GM18951 (cell line): Measurements from ENCODE around the gene PSMB11.

ENCODE experiments used
- POLR2A ChIP-seq: IDR thresholded peaks from 4 replicates; pipeline ENCODE4 v1.6.1; 2011; ENCODE audit warnings: mild to moderate bottlenecking; ENCODE audit not compliant: insufficient read length, insufficient read depth; ENCODE audit errors: extremely low read depth
- in situ Hi-C: fragments of 300-500 bp; cut with MboI; formaldehyde crosslinking; loops from one replicate; pipeline ENCODE4 v1.12.0; 2022; ENCODE audit warnings: low sequenced_read_pairs, mixed read lengths, inconsistent platforms; ENCODE audit not compliant: unreplicated experiment

The PSMB11 gene

GRCh38 chr14:23067847-23068788 lies 26.1 kb downstream of the PSMB11 start:
- in situ Hi-C loops = loop anchor here (25.0 kb wide), 1 partner anchor 506 kb away; no protein-coding TSS in a partner anchor
- no peak for TF ChIP-seq POLR2A

- no peak for TF ChIP-seq POLR2A
- in situ Hi-C loops = loop anchor here (25.0 kb wide), 1 partner anchor 507 kb away; no protein-coding TSS in a partner anchor
Observed at GRCh38 chr14:23068789-23069412, 26.9 kb downstream of the PSMB11 start.

- in situ Hi-C loops = loop anchor here (25.0 kb wide), 1 partner anchor 507 kb away; no protein-coding TSS in a partner anchor
Observed at GRCh38 chr14:23069413-23069806, 27.4 kb downstream of the PSMB11 start.

GRCh38 chr14:23070262-23071129 lies 28.5 kb downstream of the PSMB11 start:
- in situ Hi-C loops = loop anchor here (25.0 kb wide), 1 partner anchor 508 kb away; no protein-coding TSS in a partner anchor

More at GRCh38 chr14:23069413-23069806, 27.4 kb downstream of the PSMB11 start:
- no peak for TF ChIP-seq POLR2A

GRCh38 chr14:23071244-23071920 lies 29.4 kb downstream of the PSMB11 start:
- peak; percentile 83 for TF ChIP-seq POLR2A
- in situ Hi-C loops = loop anchor here (25.0 kb wide), 1 partner anchor 509 kb away; no protein-coding TSS in a partner anchor

More at GRCh38 chr14:23070262-23071129, 28.5 kb downstream of the PSMB11 start:
- no peak for TF ChIP-seq POLR2A

GRCh38 chr14:23071921-23072539 lies 30.0 kb downstream of the PSMB11 start:
- TF ChIP-seq POLR2A = no peak
- in situ Hi-C loops = loop anchor here (25.0 kb wide), 1 partner anchor 510 kb away; no protein-coding TSS in a partner anchor

GRCh38 chr14:23074906-23075305 lies 32.9 kb downstream of the PSMB11 start:
- in situ Hi-C loops = loop anchor here (25.0 kb wide), 1 partner anchor 513 kb away; no protein-coding TSS in a partner anchor
- TF ChIP-seq POLR2A = no peak

GRCh38 chr14:23076785-23077408 lies 34.9 kb downstream of the PSMB11 start:
- in situ Hi-C loops = no loop called here
- no peak for TF ChIP-seq POLR2A

- in situ Hi-C loops = no loop called here
- TF ChIP-seq POLR2A = no peak
Observed at GRCh38 chr14:23077962-23078361, 36.0 kb downstream of the PSMB11 start.

GRCh38 chr14:23078692-23079116 lies 36.7 kb downstream of the PSMB11 start:
- in situ Hi-C loops = no loop called here
- no peak for TF ChIP-seq POLR2A

GRCh38 chr14:23079716-23080115 lies 37.7 kb downstream of the PSMB11 start:
- TF ChIP-seq POLR2A = no peak
- in situ Hi-C loops = no loop called here

GRCh38 chr14:23080474-23080873 lies 38.5 kb downstream of the PSMB11 start:
- TF ChIP-seq POLR2A = no peak
- in situ Hi-C loops = no loop called here
